Measurements from ENCODE around the gene ZNF823.

DNA sequence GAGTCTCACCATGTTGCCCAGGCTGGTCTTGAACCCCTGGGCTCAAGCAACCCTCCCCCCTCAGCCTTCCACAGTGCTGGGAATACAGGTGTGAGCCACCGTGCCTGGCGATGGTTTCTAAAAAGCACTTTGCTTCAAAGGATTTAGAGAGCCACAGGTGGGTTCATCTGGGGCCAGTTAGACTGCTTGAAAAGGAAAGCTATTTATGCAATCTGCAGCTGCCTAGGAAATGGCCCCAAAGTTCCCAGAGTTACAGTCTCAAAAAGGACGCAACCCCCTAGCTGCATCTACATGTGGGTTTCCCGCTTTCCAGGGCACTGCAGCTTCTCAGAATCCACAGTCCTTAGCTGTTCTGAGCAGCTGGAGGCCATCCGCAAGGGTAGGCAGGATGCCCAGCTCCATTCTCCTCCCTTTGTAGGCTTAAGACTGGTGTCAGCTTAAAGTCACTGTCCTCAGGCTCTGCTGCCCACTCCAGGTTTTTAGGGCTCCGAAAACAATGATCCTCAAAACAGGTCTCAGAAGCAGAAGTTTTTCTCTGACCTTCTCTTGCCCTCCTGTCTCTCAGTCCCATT, 41.4 kb downstream of the ZNF823 start:
- no peak for TF ChIP-seq EZH2 (IDR thresholded peaks at IDR 0.05; ENCODE audit: low read depth)
- TF ChIP-seq, protein P1, sequence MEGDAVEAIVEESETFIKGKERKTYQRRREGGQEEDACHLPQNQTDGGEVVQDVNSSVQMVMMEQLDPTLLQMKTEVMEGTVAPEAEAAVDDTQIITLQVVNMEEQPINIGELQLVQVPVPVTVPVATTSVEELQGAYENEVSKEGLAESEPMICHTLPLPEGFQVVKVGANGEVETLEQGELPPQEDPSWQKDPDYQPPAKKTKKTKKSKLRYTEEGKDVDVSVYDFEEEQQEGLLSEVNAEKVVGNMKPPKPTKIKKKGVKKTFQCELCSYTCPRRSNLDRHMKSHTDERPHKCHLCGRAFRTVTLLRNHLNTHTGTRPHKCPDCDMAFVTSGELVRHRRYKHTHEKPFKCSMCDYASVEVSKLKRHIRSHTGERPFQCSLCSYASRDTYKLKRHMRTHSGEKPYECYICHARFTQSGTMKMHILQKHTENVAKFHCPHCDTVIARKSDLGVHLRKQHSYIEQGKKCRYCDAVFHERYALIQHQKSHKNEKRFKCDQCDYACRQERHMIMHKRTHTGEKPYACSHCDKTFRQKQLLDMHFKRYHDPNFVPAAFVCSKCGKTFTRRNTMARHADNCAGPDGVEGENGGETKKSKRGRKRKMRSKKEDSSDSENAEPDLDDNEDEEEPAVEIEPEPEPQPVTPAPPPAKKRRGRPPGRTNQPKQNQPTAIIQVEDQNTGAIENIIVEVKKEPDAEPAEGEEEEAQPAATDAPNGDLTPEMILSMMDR (conservative IDR thresholded peaks at IDR 0.05): no peak
